H1 (cell line): Measurements from ENCODE around the gene GAS6. TPM values are rescaled to one million over a fixed set of nuclear protein-coding genes. Genes with fewer than 3 reads are reported as not detected.

Experiments
- CTCF ChIA-PET: fragments of 300-600 bp; sonication (Branson Sonifier 250); formaldehyde crosslinking; loops from one replicate; lab custom pipeline; 2021; ENCODE audit not compliant: partially characterized antibody; lab: Charles Lee
- POLR2A ChIA-PET: fragments of 300-600 bp; sonication (Branson Sonifier 250); formaldehyde crosslinking; loops from one replicate; lab custom pipeline; 2021; ENCODE audit warnings: inconsistent platforms; ENCODE audit not compliant: partially characterized antibody; lab: Charles Lee
- DNase-seq, 2 experiments: peaks; one replicate each; pipeline versions ENCODE4 v3.0.0 to v3.0.0-alpha.2; 2010 to 2022; ENCODE audit warnings: low spot score in 2 of 2, low read depth in 1 of 2, mixed read lengths in 1 of 2
- FAIRE-seq: peaks from 2 replicates; lab custom pipeline; 2011; peaks lifted over from hg19 to GRCh38; lab: Jason Lieb, UNC
- H2AFZ ChIP-seq: 2 replicates; pipeline ENCODE4 v1.8.1; 2012; ENCODE audit warnings: low read length, inconsistent platforms
- H2AK5ac ChIP-seq: 2 replicates; pipeline ENCODE4 v1.6.1; 2013; ENCODE audit warnings: low read depth, low read length
- H2BK120ac ChIP-seq: replicated peaks from 2 replicates; pipeline ENCODE3; 2013; ENCODE audit warnings: low read depth, low read length, inconsistent platforms
- H2BK12ac ChIP-seq: 2 replicates; pipeline ENCODE4 v1.6.1; 2013; ENCODE audit warnings: low read depth, low read length
- H2BK15ac ChIP-seq: 2 replicates; pipeline ENCODE4 v1.6.1; 2013; ENCODE audit warnings: low read length
- H2BK20ac ChIP-seq: 2 replicates; pipeline ENCODE4 v1.6.1; 2013; ENCODE audit warnings: low read length
- H2BK5ac ChIP-seq: 2 replicates; pipeline ENCODE4 v1.6.1; 2013; ENCODE audit warnings: low read depth, low read length
- H3K14ac ChIP-seq: 2 replicates; pipeline ENCODE4 v1.6.1; 2013; ENCODE audit warnings: inconsistent platforms; ENCODE audit not compliant: insufficient read length
- H3K18ac ChIP-seq: 2 replicates; pipeline ENCODE4 v1.6.1; 2013; ENCODE audit warnings: low read length; ENCODE audit errors: extremely low read depth
- H3K23ac ChIP-seq: 2 replicates; pipeline ENCODE4 v1.6.1; 2013; ENCODE audit warnings: inconsistent platforms; ENCODE audit not compliant: insufficient read length
- H3K23me2 ChIP-seq: 2 replicates; pipeline ENCODE4 v1.6.1; 2013; ENCODE audit warnings: low read depth, low read length
- H3K27ac ChIP-seq: 2 replicates; pipeline ENCODE4 v1.6.1; 2011; ENCODE audit warnings: low read depth, low read length, inconsistent platforms
- H3K27me3 ChIP-seq, 4 experiments: replicated peaks in 1 of 4; 1 replicate in 1 of 4; 2 replicates in 3 of 4; pipeline versions ENCODE4 v1.6.1 to v1.8.1; 2011 to 2013; ENCODE audit warnings: low read length in 3 of 4, mild to moderate bottlenecking in 3 of 4, inconsistent platforms in 2 of 4, mixed read lengths in 2 of 4, moderate library complexity in 1 of 4; ENCODE audit not compliant: control insufficient read depth in 3 of 4, insufficient read depth in 3 of 4; ENCODE audit errors: extremely low read depth in 1 of 4
- H3K36me3 ChIP-seq, 4 experiments: 2 replicates each; pipeline versions ENCODE4 v1.6.1 to v1.8.1; 2011 to 2013; ENCODE audit warnings: mild to moderate bottlenecking in 4 of 4, low read length in 3 of 4, moderate library complexity in 2 of 4, control low read depth in 1 of 4, inconsistent platforms in 1 of 4; ENCODE audit not compliant: insufficient read depth in 4 of 4, control insufficient read depth in 2 of 4
- H3K4ac ChIP-seq: replicated peaks from 2 replicates; pipeline ENCODE3; 2013; ENCODE audit warnings: low read length, low read depth, mixed read lengths, inconsistent platforms; ENCODE audit not compliant: insufficient read length
- H3K4me1 ChIP-seq, 4 experiments: replicated peaks in 1 of 4; 1 replicate in 1 of 4; 2 replicates in 3 of 4; pipeline versions ENCODE4 v1.6.1 to v1.8.1; 2011 to 2013; ENCODE audit warnings: low read length in 3 of 4, inconsistent platforms in 2 of 4, mixed read lengths in 1 of 4; ENCODE audit not compliant: insufficient read depth in 4 of 4, control insufficient read depth in 3 of 4
- H3K4me2 ChIP-seq, 2 experiments: 2 replicates each; pipeline versions ENCODE4 v1.6.1 to v1.8.1; 2011 to 2013; ENCODE audit warnings: low read depth in 2 of 2, low read length in 2 of 2, control low read depth in 1 of 2, inconsistent platforms in 1 of 2, mild to moderate bottlenecking in 1 of 2; ENCODE audit not compliant: insufficient read depth in 1 of 2
- H3K4me3 ChIP-seq, 4 experiments: fragments of 200-600, 300-600 bp in 1 of 4; sonication (generic), shearing (Covaris generic), sonication (Bioruptor Twin) in 1 of 4; 2 replicates each; pipeline versions ENCODE4 v1.5.1 to v1.8.1; 2011 to 2016; ENCODE audit warnings: low read length in 4 of 4, low read depth in 3 of 4, control low read depth in 2 of 4, inconsistent platforms in 2 of 4, mild to moderate bottlenecking in 2 of 4, mixed read lengths in 1 of 4, moderate library complexity in 1 of 4; ENCODE audit not compliant: insufficient read depth in 2 of 4; ENCODE audit errors: extremely low read depth in 1 of 4
- H3K56ac ChIP-seq: replicated peaks from 2 replicates; pipeline ENCODE3; 2013; ENCODE audit warnings: low read depth, mild to moderate bottlenecking, mixed read lengths, low read length, inconsistent platforms; ENCODE audit not compliant: insufficient read length
- H3K79me1 ChIP-seq: 2 replicates; pipeline ENCODE4 v1.6.1; 2013; ENCODE audit warnings: low read depth, low read length, control low read depth
- H3K79me2 ChIP-seq, 2 experiments: 2 replicates each; pipeline versions ENCODE4 v1.6.1 to v1.8.1; 2012 to 2013; ENCODE audit warnings: low read length in 2 of 2, mild to moderate bottlenecking in 2 of 2, inconsistent platforms in 1 of 2; ENCODE audit not compliant: insufficient read depth in 2 of 2, control insufficient read depth in 1 of 2
- H3K9ac ChIP-seq, 4 experiments: replicated peaks in 1 of 4; 1 replicate in 1 of 4; 2 replicates in 3 of 4; pipeline versions ENCODE4 v1.6.1 to v1.8.1; 2011 to 2013; ENCODE audit warnings: low read depth in 3 of 4, low read length in 3 of 4, control low read depth in 2 of 4, mild to moderate bottlenecking in 2 of 4, moderate library complexity in 2 of 4, inconsistent platforms in 1 of 4; ENCODE audit errors: extremely low read depth in 1 of 4
- H3K9me3 ChIP-seq, 2 experiments: 2 replicates each; pipeline versions ENCODE4 v1.6.1 to v1.8.1; 2012 to 2013; ENCODE audit warnings: mild to moderate bottlenecking in 2 of 2, moderate library complexity in 2 of 2, control low read depth in 1 of 2, inconsistent platforms in 1 of 2, low read depth in 1 of 2, low read length in 1 of 2, mixed read lengths in 1 of 2; ENCODE audit not compliant: insufficient read depth in 2 of 2
- H4K20me1 ChIP-seq, 2 experiments: replicated peaks in 1 of 2; 2 replicates each; pipeline versions ENCODE3 to v1.8.1; 2011 to 2013; ENCODE audit warnings: inconsistent platforms in 2 of 2, low read length in 2 of 2, mild to moderate bottlenecking in 1 of 2; ENCODE audit not compliant: insufficient read depth in 2 of 2, control insufficient read depth in 1 of 2
- H4K5ac ChIP-seq: 2 replicates; pipeline ENCODE4 v1.6.1; 2013; ENCODE audit warnings: low read length, low read depth, mixed read lengths, inconsistent platforms; ENCODE audit not compliant: insufficient read length
- H4K8ac ChIP-seq: 2 replicates; pipeline ENCODE4 v1.8.0; 2013; ENCODE audit warnings: mild to moderate bottlenecking, moderate library complexity, low read length, inconsistent platforms; ENCODE audit not compliant: insufficient read depth; ENCODE audit errors: extremely low read depth
- H4K91ac ChIP-seq: replicated peaks from 2 replicates; pipeline ENCODE3; 2013; ENCODE audit warnings: low read length, mixed read lengths, inconsistent platforms; ENCODE audit not compliant: insufficient read length
- WGBS, 2 experiments: shearing (Covaris generic) in 1 of 2; methylation state at CpG; one replicate each; pipeline versions ENCODE4 v1.1.6 to v1.1.7; 2013 to 2015; ENCODE audit warnings: low lambda C conversion rate in 2 of 2, mixed read lengths in 2 of 2, inconsistent platforms in 1 of 2, low coverage in 1 of 2, missing lambda C conversion rate in 1 of 2; ENCODE audit not compliant: insufficient replicate concordance in 2 of 2, insufficient coverage in 1 of 2, insufficient read length in 1 of 2; ENCODE audit errors: extremely low coverage in 1 of 2, missing lambda C conversion rate in 1 of 2; 5-methylcytosine and 5-hydroxymethylcytosine counted together
- polyA plus RNA-seq, 7 experiments: library from polyadenylated mRNA; depleted of rRNA in 3 of 7; stranded (reverse) in 5 of 7; unstranded in 2 of 7; fragments of >200 nt in 5 of 7; fragments of 200-250 nt in 2 of 7; gene quantifications; 1 replicate in 5 of 7; 2 replicates in 1 of 7; 4 replicates in 1 of 7; pipeline versions ENCODE4 v1.2.1 to v1.2.3, GENCODE V29; 2011 to 2013; ENCODE audit warnings: missing spikeins in 2 of 7, mixed read lengths in 2 of 7
- total RNA-seq: library from RNA; stranded (reverse); fragmentation: NEBNext Ultra II Directional; extraction: Animal tissue kit (Norgen Biotek cat#: 25700); gene quantifications from 2 replicates; pipeline ENCODE4 v1.2.1, GENCODE V29; 2021

GAS6 gene
- total and polyA plus RNA-seq, 2 of the 8 experiments (the other 6 are each of a cell fraction or from before 2014, with no cell fraction given), result 18.6 to 31.0 TPM

GRCh38 chr13:113882716-113883115 is 18.8 kb upstream of the GAS6 start:
- POLR2A ChIA-PET, result no interaction called here
- Histone ChIP-seq H2AK5ac (no peak overlapping the region), H3K56ac (no peak overlapping the region), H2BK20ac (no peak overlapping the region), H2BK12ac (no peak overlapping the region), H4K5ac (no peak overlapping the region), H3K14ac (no peak overlapping the region), H3K27ac (no peak overlapping the region), H2AFZ (no peak overlapping the region), H4K91ac (no peak overlapping the region), H3K79me2 (no peaks in the 10 kb centered on the region), H3K4me2 (no peak overlapping the region), H3K23ac (no peak overlapping the region), H2BK5ac (no peak overlapping the region), H3K23me2 (no peaks in the 10 kb centered on the region), H3K79me1 (no peaks in the 10 kb centered on the region), H3K4me1 (no peaks in the 10 kb centered on the region), H2BK15ac (no peak overlapping the region), H3K4me3 (no peak overlapping the region), H4K8ac (no peak overlapping the region), H3K9ac (no peak overlapping the region), H2BK120ac (no peak overlapping the region), H3K36me3 (no peaks in the 10 kb centered on the region), H3K27me3 (no peaks in the 10 kb centered on the region), H3K9me3 (no peaks in the 10 kb centered on the region; a peak in 1 of 4 replicates), H3K4ac (no peak overlapping the region), H3K18ac (no peak overlapping the region), H4K20me1 (no peaks in the 10 kb centered on the region)
- DNase-seq (no peak), FAIRE-seq (no peak)
- WGBS, 2 experiments, result 92% methylated on average over 20 of the region's 20 CpGs; no CpG with 5 or more reads in 1 of the 2 experiments
- CTCF ChIA-PET, result interaction anchor here (0.8 kb wide), 1 partner anchor 26 kb away, joined by 3 read pairs; no protein-coding TSS in a partner anchor
